Measurements from ENCODE around the gene NOTCH1.

Gene NOTCH1

DNA sequence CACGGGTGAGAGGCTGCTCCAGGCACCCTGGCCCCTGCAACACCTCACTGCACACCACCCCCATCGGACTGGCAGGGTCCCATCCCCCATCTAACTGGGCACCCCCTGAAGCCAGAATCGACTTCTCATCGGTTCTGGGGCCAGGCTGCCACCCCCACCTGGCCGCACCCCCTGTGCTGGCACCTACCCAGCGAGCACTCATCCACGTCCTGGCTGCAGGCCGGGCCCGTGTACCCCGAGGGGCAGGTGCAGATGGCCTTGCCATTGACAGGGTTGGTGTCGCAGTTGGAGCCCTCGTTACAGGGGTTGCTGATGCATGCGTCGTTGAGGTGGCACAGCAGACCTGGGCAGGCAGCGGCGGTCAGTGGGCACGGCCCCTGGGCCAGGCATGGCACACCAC lies 27.9 kb downstream of the NOTCH1 start:
- Histone ChIP-seq H2AFZ (ENCODE audit: low read depth, low read length, severe bottlenecking) (no peak overlapping the region), H3F3A (ENCODE audit: insufficient read depth) (no peaks in the 10 kb centered on the region), H3K27ac (ENCODE audit: low read depth, low read length) (no peak overlapping the region), H3K9me2 (replicated peaks; ENCODE audit: insufficient read depth, low read length) (no peaks in the 10 kb centered on the region), H3K4me2 (ENCODE audit: low read depth, low read length, poor library complexity, severe bottlenecking) (no peak overlapping the region), H3K27me3 (ENCODE audit: low read length) (no peaks in the 10 kb centered on the region), H3K9me3 (ENCODE audit: insufficient read depth, low read length) (no peaks in the 10 kb centered on the region), H4K20me1 (ENCODE audit: low read depth, low read length) (no peaks in the 10 kb centered on the region), H3K36me3 (ENCODE audit: low read length) (no peaks in the 10 kb centered on the region), H3K9ac (ENCODE audit: low read length) (no peak overlapping the region), H3K4me3 (ENCODE audit: insufficient read depth, low read length, poor library complexity, severe bottlenecking) (no peak overlapping the region), H3K79me2 (ENCODE audit: insufficient read depth, low read length) (no peaks in the 10 kb centered on the region)
- TF ChIP-seq EZH2phosphoT487 (conservative IDR thresholded peaks at IDR 0.05; ENCODE audit: low read length): no peak
- TF ChIP-seq, protein P1, sequence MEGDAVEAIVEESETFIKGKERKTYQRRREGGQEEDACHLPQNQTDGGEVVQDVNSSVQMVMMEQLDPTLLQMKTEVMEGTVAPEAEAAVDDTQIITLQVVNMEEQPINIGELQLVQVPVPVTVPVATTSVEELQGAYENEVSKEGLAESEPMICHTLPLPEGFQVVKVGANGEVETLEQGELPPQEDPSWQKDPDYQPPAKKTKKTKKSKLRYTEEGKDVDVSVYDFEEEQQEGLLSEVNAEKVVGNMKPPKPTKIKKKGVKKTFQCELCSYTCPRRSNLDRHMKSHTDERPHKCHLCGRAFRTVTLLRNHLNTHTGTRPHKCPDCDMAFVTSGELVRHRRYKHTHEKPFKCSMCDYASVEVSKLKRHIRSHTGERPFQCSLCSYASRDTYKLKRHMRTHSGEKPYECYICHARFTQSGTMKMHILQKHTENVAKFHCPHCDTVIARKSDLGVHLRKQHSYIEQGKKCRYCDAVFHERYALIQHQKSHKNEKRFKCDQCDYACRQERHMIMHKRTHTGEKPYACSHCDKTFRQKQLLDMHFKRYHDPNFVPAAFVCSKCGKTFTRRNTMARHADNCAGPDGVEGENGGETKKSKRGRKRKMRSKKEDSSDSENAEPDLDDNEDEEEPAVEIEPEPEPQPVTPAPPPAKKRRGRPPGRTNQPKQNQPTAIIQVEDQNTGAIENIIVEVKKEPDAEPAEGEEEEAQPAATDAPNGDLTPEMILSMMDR (IDR thresholded peaks at IDR 0.05; ENCODE audit: insufficient read depth, low read length, poor library complexity, severe bottlenecking): no peak

DNA sequence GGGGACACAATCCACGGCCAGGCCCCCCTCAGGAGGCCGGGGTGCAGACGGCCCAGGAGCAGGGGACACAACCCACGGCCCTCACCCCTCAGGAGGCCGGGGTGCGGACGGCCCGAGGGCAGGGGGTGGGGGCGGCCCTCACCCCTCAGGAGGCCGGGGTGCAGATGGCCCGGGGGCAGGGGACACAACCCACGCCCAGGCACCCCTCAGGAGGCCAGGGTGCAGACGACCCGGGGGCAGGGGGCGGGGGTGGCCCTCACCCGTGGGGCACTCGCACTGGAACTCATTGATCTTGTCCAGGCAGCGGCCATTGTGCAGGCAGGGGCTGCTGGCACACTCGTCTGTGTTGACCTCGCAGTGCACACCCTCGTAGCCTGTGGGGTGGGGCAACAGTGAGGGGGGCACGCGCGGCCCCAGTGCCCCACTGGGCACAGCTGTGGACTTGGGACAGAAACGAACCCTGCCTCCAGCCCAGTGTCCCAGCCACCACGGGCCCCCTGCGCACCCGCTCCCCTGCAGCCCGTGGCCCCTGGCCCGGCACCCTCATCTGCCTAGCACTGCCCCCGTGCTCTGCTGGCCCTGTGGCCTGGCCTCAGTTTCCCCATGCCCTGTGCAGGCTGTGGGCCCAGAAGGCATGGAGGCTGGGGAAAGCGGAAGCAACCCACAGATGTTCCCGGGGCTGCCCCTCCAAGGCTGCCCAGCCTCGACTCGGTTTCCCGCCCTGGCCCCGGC lies 28.7 kb downstream of the NOTCH1 start:
- H3K27me3 ChIP-seq (ENCODE audit: low read length): no peaks in the 10 kb centered on the region
- H3K9me2 ChIP-seq (replicated peaks; ENCODE audit: insufficient read depth, low read length): no peaks in the 10 kb centered on the region
- no peaks in the 10 kb centered on the region for H4K20me1 ChIP-seq (ENCODE audit: low read depth, low read length)
- no peaks in the 10 kb centered on the region for H3K36me3 ChIP-seq (ENCODE audit: low read length)
- H3K4me3 ChIP-seq (ENCODE audit: insufficient read depth, low read length, poor library complexity, severe bottlenecking): no peak overlapping the region
- no peak for TF ChIP-seq EZH2phosphoT487 (conservative IDR thresholded peaks at IDR 0.05; ENCODE audit: low read length)
- TF ChIP-seq, protein P1 (IDR thresholded peaks at IDR 0.05; ENCODE audit: insufficient read depth, low read length, poor library complexity, severe bottlenecking): no peak
- H3K9me3 ChIP-seq (ENCODE audit: insufficient read depth, low read length): no peaks in the 10 kb centered on the region
- H3F3A ChIP-seq (ENCODE audit: insufficient read depth): no peaks in the 10 kb centered on the region
- H3K9ac ChIP-seq (ENCODE audit: low read length): no peak overlapping the region
- no peak overlapping the region for H2AFZ ChIP-seq (ENCODE audit: low read depth, low read length, severe bottlenecking)
- no peak overlapping the region for H3K4me2 ChIP-seq (ENCODE audit: low read depth, low read length, poor library complexity, severe bottlenecking)
- no peak overlapping the region for H3K27ac ChIP-seq (ENCODE audit: low read depth, low read length)
- no peaks in the 10 kb centered on the region for H3K79me2 ChIP-seq (ENCODE audit: insufficient read depth, low read length)

DNA sequence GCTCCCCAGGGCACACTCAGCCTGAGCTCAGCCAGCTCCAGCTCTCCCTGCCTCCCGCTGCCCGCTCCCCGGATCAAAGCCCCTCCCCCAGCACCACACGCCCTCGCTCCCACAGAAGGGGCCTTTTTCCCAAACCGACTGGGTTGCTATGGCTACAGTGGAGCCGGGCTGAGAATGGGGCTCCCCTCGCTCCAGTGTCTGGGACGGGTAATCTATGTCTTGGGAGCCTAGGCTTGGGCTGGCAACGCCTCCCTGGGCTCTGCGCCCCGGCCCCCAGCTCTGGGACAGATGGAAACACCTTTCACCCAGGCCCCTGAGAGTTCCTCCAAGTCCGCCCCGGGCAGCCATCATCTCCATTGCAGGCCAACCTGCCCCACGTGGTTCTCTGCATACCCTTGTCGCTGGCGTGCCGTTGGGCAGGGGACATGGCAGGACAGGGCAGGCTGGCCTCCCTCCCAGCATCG lies 29.6 kb downstream of the NOTCH1 start:
- H3K27me3 ChIP-seq (ENCODE audit: low read length): no peaks in the 10 kb centered on the region
- no peaks in the 10 kb centered on the region for H3F3A ChIP-seq (ENCODE audit: insufficient read depth)
- no peaks in the 10 kb centered on the region for H4K20me1 ChIP-seq (ENCODE audit: low read depth, low read length)
- H3K27ac ChIP-seq (ENCODE audit: low read depth, low read length): no peak overlapping the region
- no peaks in the 10 kb centered on the region for H3K36me3 ChIP-seq (ENCODE audit: low read length)
- H3K79me2 ChIP-seq (ENCODE audit: insufficient read depth, low read length): no peaks in the 10 kb centered on the region
- TF ChIP-seq, protein P1 (IDR thresholded peaks at IDR 0.05; ENCODE audit: insufficient read depth, low read length, poor library complexity, severe bottlenecking): no peak
- TF ChIP-seq EZH2phosphoT487 (conservative IDR thresholded peaks at IDR 0.05; ENCODE audit: low read length): no peak
- no peak overlapping the region for H2AFZ ChIP-seq (ENCODE audit: low read depth, low read length, severe bottlenecking)
- H3K4me3 ChIP-seq (ENCODE audit: insufficient read depth, low read length, poor library complexity, severe bottlenecking): no peak overlapping the region
- no peak overlapping the region for H3K4me2 ChIP-seq (ENCODE audit: low read depth, low read length, poor library complexity, severe bottlenecking)
- no peaks in the 10 kb centered on the region for H3K9me3 ChIP-seq (ENCODE audit: insufficient read depth, low read length)
- no peak overlapping the region for H3K9ac ChIP-seq (ENCODE audit: low read length)
- no peaks in the 10 kb centered on the region for H3K9me2 ChIP-seq (replicated peaks; ENCODE audit: insufficient read depth, low read length)
